ENCODE measurements around the gene OGFOD3.

DNA sequence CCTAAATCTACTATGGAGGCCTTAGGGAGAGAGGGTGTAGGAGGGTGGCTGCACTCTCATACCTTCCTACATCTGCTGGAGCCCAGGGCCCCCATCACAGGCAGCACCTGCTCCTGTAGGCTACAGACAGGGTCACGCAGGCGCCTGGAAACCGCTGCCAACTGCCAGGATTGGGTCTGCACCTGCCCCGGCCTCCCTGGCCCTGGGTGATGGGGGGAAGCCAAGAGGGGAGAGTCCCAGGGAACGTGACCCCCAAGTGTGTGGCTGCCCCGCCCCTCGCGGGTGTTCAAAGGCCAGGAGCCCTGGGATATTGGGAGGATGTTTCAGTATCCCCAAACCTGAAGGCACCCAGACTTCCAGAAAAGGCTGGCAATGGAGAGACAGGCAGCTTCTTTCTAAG lies 64.9 kb downstream of the OGFOD3 start:
- TF ChIP-seq, protein P1, sequence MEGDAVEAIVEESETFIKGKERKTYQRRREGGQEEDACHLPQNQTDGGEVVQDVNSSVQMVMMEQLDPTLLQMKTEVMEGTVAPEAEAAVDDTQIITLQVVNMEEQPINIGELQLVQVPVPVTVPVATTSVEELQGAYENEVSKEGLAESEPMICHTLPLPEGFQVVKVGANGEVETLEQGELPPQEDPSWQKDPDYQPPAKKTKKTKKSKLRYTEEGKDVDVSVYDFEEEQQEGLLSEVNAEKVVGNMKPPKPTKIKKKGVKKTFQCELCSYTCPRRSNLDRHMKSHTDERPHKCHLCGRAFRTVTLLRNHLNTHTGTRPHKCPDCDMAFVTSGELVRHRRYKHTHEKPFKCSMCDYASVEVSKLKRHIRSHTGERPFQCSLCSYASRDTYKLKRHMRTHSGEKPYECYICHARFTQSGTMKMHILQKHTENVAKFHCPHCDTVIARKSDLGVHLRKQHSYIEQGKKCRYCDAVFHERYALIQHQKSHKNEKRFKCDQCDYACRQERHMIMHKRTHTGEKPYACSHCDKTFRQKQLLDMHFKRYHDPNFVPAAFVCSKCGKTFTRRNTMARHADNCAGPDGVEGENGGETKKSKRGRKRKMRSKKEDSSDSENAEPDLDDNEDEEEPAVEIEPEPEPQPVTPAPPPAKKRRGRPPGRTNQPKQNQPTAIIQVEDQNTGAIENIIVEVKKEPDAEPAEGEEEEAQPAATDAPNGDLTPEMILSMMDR (IDR thresholded peaks at IDR 0.05) = no peak
- TF ChIP-seq EP300 (IDR thresholded peaks at IDR 0.05) (no peak), POLR2AphosphoS5 (IDR thresholded peaks at IDR 0.05) (no peak), POLR2A (IDR thresholded peaks at IDR 0.05) (no peak)
